Neural crest cell (in vitro differentiated cells): ENCODE data around the gene CD99L2. TPM values are rescaled to one million over a fixed set of nuclear protein-coding genes. Genes with fewer than 3 reads are reported as not detected.

ENCODE experiments used
- DNase-seq: peaks from one replicate; pipeline ENCODE4 v3.0.0; 2021; ENCODE audit warnings: low read depth, mixed read lengths, low spot score
- H3K27ac Mint-ChIP-seq: one replicate; pipeline ENCODE4 v1.8.0; 2021; ENCODE audit warnings: mild to moderate bottlenecking, mixed read lengths; ENCODE audit not compliant: unreplicated experiment
- H3K27me3 Mint-ChIP-seq: 2 replicates; pipeline ENCODE4 v1.8.0; 2021; ENCODE audit warnings: low read depth, mild to moderate bottlenecking, mixed read lengths
- H3K36me3 Mint-ChIP-seq: 2 replicates; pipeline ENCODE4 v1.8.0; 2021; ENCODE audit warnings: low read depth, mild to moderate bottlenecking, mixed read lengths
- H3K4me1 Mint-ChIP-seq: 2 replicates; pipeline ENCODE4 v1.8.0; 2021; ENCODE audit warnings: mixed read lengths
- H3K4me3 Mint-ChIP-seq: one replicate; pipeline ENCODE4 v1.8.0; 2021; ENCODE audit warnings: mild to moderate bottlenecking, mixed read lengths
- H3K9me3 Mint-ChIP-seq: 2 replicates; pipeline ENCODE4 v1.8.0; 2021; ENCODE audit warnings: mixed read lengths
- CTCF ChIP-seq: fragments of 200-600 bp; sonication (generic); conservative IDR thresholded peaks from 2 replicates; pipeline ENCODE4 v1.5.0; 2021; ENCODE audit warnings: antibody characterized with exemption, mild to moderate bottlenecking
- total RNA-seq: library from RNA; stranded (reverse); gene quantifications from 2 replicates; pipeline ENCODE4 v1.2.1, GENCODE V29; 2021

CD99L2 gene
- total RNA-seq, 1 donor from 2014 or later: 40.1 TPM

- H3K4me3 Mint-ChIP-seq: no peak overlapping the region
- H3K4me1 Mint-ChIP-seq: no peaks in the 10 kb centered on the region
- no peak overlapping the region for H3K27ac Mint-ChIP-seq
- no peak for TF ChIP-seq CTCF
- H3K9me3 Mint-ChIP-seq: no peaks in the 10 kb centered on the region
- H3K27me3 Mint-ChIP-seq: no peaks in the 10 kb centered on the region
- peaks cover 8% of the 10 kb centered on the region for H3K36me3 Mint-ChIP-seq
- no peak for DNase-seq
Measured at GRCh38 chrX:150763303-150763797, 135.1 kb downstream of the CD99L2 start.

- no peaks in the 10 kb centered on the region for H3K9me3 Mint-ChIP-seq
- no peak for TF ChIP-seq CTCF
- DNase-seq: no peak
- H3K4me1 Mint-ChIP-seq: no peaks in the 10 kb centered on the region
- H3K27me3 Mint-ChIP-seq: no peaks in the 10 kb centered on the region
- no peak overlapping the region for H3K27ac Mint-ChIP-seq
- peaks cover 10% of the 10 kb centered on the region for H3K36me3 Mint-ChIP-seq
- H3K4me3 Mint-ChIP-seq: no peak overlapping the region
Measured at GRCh38 chrX:150762258-150763165, 136.0 kb downstream of the CD99L2 start.

GRCh38 chrX:150761819-150762216 lies 136.7 kb downstream of the CD99L2 start:
- no peaks in the 10 kb centered on the region for H3K27me3 Mint-ChIP-seq
- peaks cover 14% of the 10 kb centered on the region for H3K36me3 Mint-ChIP-seq
- no peak overlapping the region for H3K27ac Mint-ChIP-seq
- no peaks in the 10 kb centered on the region for H3K4me1 Mint-ChIP-seq
- no peak overlapping the region for H3K4me3 Mint-ChIP-seq
- no peak for TF ChIP-seq CTCF
- no peak for DNase-seq
- H3K9me3 Mint-ChIP-seq: no peaks in the 10 kb centered on the region

GRCh38 chrX:150761176-150761818 lies 137.2 kb downstream of the CD99L2 start:
- DNase-seq: no peak

More at GRCh38 chrX:150761176-150761818, 137.2 kb downstream of the CD99L2 start:
- H3K36me3 Mint-ChIP-seq: peaks cover 11% of the 10 kb centered on the region
- no peak overlapping the region for H3K4me3 Mint-ChIP-seq
- H3K27me3 Mint-ChIP-seq: no peaks in the 10 kb centered on the region
- no peak for TF ChIP-seq CTCF
- H3K9me3 Mint-ChIP-seq: no peaks in the 10 kb centered on the region
- no peaks in the 10 kb centered on the region for H3K4me1 Mint-ChIP-seq
- no peak overlapping the region for H3K27ac Mint-ChIP-seq
